ENCODE measurements around the gene VRK1.

- TF ChIP-seq EZH2 (IDR thresholded peaks at IDR 0.05) (no peak), POLR2AphosphoS5 (IDR thresholded peaks at IDR 0.05; ENCODE audit: borderline replicate concordance, low read depth, low read length) (no peak)
Observed at GRCh38 chr14:96901227-96901626, 104.0 kb downstream of the VRK1 start.

Data from SK-N-MC (cell line).